GM12801 (cell line): ENCODE results near the gene SFRP2.

Source experiments
- TF ChIP-seq, protein P1 (sequence below): IDR thresholded peaks from one replicate; pipeline ENCODE4 v1.5.1; 2011; ENCODE audit warnings: control low read depth; ENCODE audit not compliant: insufficient read length; ENCODE audit errors: extremely low read depth

Gene SFRP2

GRCh38 chr4:153755186-153755585 is 33.7 kb downstream of the SFRP2 start:
- TF ChIP-seq, protein P1, sequence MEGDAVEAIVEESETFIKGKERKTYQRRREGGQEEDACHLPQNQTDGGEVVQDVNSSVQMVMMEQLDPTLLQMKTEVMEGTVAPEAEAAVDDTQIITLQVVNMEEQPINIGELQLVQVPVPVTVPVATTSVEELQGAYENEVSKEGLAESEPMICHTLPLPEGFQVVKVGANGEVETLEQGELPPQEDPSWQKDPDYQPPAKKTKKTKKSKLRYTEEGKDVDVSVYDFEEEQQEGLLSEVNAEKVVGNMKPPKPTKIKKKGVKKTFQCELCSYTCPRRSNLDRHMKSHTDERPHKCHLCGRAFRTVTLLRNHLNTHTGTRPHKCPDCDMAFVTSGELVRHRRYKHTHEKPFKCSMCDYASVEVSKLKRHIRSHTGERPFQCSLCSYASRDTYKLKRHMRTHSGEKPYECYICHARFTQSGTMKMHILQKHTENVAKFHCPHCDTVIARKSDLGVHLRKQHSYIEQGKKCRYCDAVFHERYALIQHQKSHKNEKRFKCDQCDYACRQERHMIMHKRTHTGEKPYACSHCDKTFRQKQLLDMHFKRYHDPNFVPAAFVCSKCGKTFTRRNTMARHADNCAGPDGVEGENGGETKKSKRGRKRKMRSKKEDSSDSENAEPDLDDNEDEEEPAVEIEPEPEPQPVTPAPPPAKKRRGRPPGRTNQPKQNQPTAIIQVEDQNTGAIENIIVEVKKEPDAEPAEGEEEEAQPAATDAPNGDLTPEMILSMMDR = no peak

DNA sequence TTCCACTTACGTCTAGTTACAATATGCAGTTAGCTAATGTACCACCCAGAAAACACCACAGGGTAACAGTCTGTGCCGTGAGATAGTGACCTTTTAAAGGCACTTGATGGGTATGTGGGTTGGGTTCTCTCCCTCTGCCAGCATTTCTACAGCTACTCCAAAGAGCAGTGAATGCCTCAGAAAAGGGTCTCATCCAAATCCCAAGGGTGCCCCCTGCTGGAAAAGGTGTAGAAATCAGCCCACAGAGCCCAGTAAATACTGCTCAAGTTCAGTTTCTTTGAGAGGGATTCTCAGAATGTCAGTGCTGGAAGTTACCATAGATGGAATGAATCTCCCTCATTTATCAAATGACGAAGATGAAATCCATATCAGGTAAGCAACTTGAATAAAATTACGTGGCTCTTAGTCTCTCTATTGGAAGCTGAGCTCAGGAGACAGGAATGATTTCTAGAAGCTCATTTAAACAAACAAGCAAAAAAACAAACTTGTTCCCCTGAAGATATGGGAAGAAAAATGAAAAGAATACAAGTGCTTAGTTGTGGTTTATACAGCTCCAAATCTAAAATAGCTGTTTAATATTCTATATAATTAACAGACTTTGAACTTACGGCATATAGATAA is 38.6 kb downstream of the SFRP2 start:
- TF ChIP-seq, protein P1 = no peak

- TF ChIP-seq, protein P1 = no peak
Observed at GRCh38 chr4:153748378-153748777, 40.5 kb downstream of the SFRP2 start.

DNA sequence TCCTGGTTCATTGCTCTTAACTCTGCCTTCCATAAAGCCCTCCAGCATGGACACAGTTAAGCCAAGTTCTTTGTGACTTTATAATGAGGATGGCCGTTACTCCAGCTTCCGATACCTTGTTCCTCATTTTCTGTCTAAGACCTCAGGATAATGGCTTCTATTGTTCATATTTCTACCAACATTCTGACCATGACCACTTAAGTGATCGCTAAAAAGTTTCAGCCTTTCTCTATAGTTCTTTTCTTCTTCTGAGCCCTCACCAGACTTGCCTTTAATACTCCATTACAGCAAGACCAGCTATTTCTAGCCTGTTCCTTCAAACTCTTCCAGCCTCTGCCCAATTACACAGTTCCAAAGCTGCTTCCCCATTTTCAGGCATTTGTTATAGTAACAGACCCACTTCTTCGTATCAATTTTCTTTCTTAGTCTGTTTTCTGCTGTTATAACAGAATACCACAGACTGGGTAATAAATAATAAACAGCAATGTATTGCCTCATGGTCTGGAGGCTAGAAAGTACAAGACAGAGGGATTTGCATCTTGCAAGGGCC is 41.4 kb downstream of the SFRP2 start:
- TF ChIP-seq, protein P1 = no peak

DNA sequence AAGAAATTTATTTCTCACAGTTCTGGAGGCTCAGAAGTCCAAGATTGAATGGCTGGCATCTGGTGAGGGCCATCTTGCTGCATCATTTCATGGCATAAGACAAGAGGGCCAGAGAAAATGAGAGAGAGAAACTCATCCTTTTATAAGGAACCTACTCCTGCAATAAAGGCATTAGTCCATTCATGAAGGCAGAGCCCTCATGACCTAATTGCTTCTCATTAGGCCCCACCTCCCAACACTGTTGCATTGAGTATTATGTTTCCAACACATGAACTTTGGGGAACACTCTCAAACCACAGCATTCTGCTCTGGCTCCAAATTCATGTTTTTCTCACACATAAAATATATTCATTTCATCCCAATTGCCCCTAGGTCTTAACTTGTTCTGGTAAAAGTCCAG is 43.2 kb downstream of the SFRP2 start:
- TF ChIP-seq, protein P1 = no peak

DNA sequence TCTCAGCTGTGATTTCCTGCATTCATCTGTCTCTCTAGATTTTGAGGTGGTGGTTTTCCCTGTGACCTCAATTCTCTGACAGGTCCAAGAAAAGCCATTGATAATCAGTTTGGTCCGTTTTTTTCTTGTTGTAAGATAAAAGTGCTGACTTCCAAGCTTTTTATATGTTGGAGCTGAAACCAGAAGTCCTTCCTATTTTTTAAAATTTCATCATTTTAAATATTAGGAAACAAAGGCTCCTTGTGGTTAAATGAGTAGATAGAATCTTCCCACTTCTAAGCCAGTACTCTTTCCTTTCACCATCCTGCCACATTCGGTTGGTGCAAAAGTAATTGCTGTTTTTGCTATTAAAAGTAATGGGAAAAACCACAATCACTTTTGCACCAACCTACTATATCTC is 47.3 kb downstream of the SFRP2 start:
- TF ChIP-seq, protein P1 = no peak

DNA sequence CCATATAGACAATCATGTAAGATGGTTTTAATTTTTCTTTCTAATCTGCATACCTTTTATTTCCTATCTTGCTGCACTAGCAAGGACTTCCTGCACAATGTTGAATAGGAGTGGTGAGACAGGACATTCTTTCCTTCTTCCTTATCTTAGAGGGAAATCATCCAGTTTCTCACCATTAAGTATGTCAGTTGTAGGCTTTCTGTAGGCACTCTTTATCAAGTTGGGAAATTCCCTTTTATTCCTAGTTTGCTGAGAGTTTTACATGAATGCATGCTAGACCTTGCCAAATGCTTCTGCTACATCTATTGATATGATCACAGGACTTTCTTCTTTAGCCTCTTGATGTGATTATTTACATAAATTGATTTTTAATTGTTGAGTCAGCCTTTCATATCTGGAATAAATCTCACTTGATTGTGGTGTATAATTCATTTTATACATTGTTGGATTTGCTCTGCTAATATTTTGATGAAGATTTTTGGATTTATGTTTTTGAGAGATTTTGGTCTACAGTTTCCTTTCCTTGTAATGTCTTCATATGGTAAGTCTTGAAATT is 52.9 kb downstream of the SFRP2 start:
- TF ChIP-seq, protein P1 = no peak
